Measurements from ENCODE around the gene CD99.

GRCh38 chrX:2767631-2768455 lies 76.7 kb downstream of the CD99 start:
- TF ChIP-seq EZH2 (IDR thresholded peaks at IDR 0.05; ENCODE audit: borderline replicate concordance, low read length) (no peak), CTCF (IDR thresholded peaks at IDR 0.05; ENCODE audit: low read length) (no peak)
